Mesendoderm (in vitro differentiated cells): Measurements from ENCODE around the gene KDM4B.

Experiments
- DNase-seq: peaks from one replicate; pipeline ENCODE4 v3.0.0; 2013
- H2AK5ac ChIP-seq: 2 replicates; pipeline ENCODE4 v1.6.1; 2013; ENCODE audit warnings: low read length, inconsistent platforms
- H2BK120ac ChIP-seq: 2 replicates; pipeline ENCODE4 v1.6.1; 2013; ENCODE audit warnings: low read depth, mild to moderate bottlenecking, low read length, moderate library complexity, mixed read lengths
- H2BK15ac ChIP-seq: replicated peaks from 2 replicates; pipeline ENCODE4 v1.6.1; 2013; ENCODE audit warnings: low read depth, mild to moderate bottlenecking, moderate library complexity
- H2BK5ac ChIP-seq: 2 replicates; pipeline ENCODE4 v1.6.1; 2013; ENCODE audit warnings: low read length, inconsistent platforms
- H3K18ac ChIP-seq: 2 replicates; pipeline ENCODE4 v1.6.1; 2013; ENCODE audit warnings: mild to moderate bottlenecking, low read length, mixed read lengths
- H3K23ac ChIP-seq: one replicate; pipeline ENCODE4 v1.6.1; 2013; ENCODE audit warnings: low read length
- H3K27ac ChIP-seq: 2 replicates; pipeline ENCODE4 v1.5.1; 2013; ENCODE audit warnings: low read depth, mild to moderate bottlenecking, inconsistent platforms, low read length, moderate library complexity
- H3K27me3 ChIP-seq: 2 replicates; pipeline ENCODE4 v1.6.1; 2013; ENCODE audit warnings: low read length, control low read depth, mild to moderate bottlenecking, inconsistent platforms; ENCODE audit not compliant: insufficient read depth, poor library complexity
- H3K36me3 ChIP-seq: 2 replicates; pipeline ENCODE4 v1.6.1; 2013; ENCODE audit warnings: low read length, inconsistent platforms; ENCODE audit not compliant: control insufficient read depth, insufficient read depth
- H3K4ac ChIP-seq: one replicate; pipeline ENCODE4 v1.6.1; 2013; ENCODE audit warnings: low read depth, mild to moderate bottlenecking, low read length, moderate library complexity
- H3K4me1 ChIP-seq: 2 replicates; pipeline ENCODE4 v1.6.1; 2013; ENCODE audit warnings: low read depth, low read length, inconsistent platforms; ENCODE audit not compliant: control insufficient read depth
- H3K4me2 ChIP-seq: 2 replicates; pipeline ENCODE4 v1.6.1; 2013; ENCODE audit warnings: low read length
- H3K4me3 ChIP-seq: 2 replicates; pipeline ENCODE4 v1.5.1; 2013; ENCODE audit warnings: mild to moderate bottlenecking, low read length
- H3K56ac ChIP-seq: one replicate; pipeline ENCODE4 v1.6.1; 2013; ENCODE audit warnings: low read length
- H3K79me1 ChIP-seq: 2 replicates; pipeline ENCODE4 v1.6.1; 2013; ENCODE audit warnings: low read length, inconsistent platforms
- H3K79me2 ChIP-seq: 2 replicates; pipeline ENCODE4 v1.6.1; 2013; ENCODE audit warnings: mild to moderate bottlenecking, low read length; ENCODE audit not compliant: control insufficient read depth, insufficient read depth
- H3K9ac ChIP-seq: 2 replicates; pipeline ENCODE4 v1.6.1; 2013; ENCODE audit warnings: low read length, inconsistent platforms
- H4K5ac ChIP-seq: one replicate; pipeline ENCODE4 v1.6.1; 2013; ENCODE audit warnings: low read length
- H4K8ac ChIP-seq: one replicate; pipeline ENCODE4 v1.6.1; 2013; ENCODE audit warnings: low read depth, mild to moderate bottlenecking, control low read depth, low read length, moderate library complexity
- WGBS: extraction: QIAGEN DNeasy Blood & Tissue Kit; methylation state at CpG from one replicate; pipeline ENCODE4 v1.1.7; 2013; ENCODE audit warnings: low lambda C conversion rate, missing lambda C conversion rate; ENCODE audit not compliant: insufficient coverage; ENCODE audit errors: extremely low coverage; 5-methylcytosine and 5-hydroxymethylcytosine counted together

KDM4B gene

GRCh38 chr19:4977299-4978174 lies 8.6 kb downstream of the KDM4B start:
- Histone ChIP-seq H3K23ac (no peak overlapping the region), H3K18ac (no peak overlapping the region), H3K4ac (no peak overlapping the region), H3K4me1 (no peaks in the 10 kb centered on the region), H4K8ac (no peak overlapping the region), H3K79me1 (peaks cover 21% of the 10 kb centered on the region), H2BK120ac (no peak overlapping the region), H3K27ac (no peak overlapping the region), H3K36me3 (no peaks in the 10 kb centered on the region), H3K4me2 (no peak overlapping the region), H2BK15ac (no peak overlapping the region), H3K27me3 (no peaks in the 10 kb centered on the region), H4K5ac (no peak overlapping the region), H2BK5ac (no peak overlapping the region), H3K4me3 (no peak overlapping the region), H3K56ac (peak overlapping the region; percentile 34), H2AK5ac (no peak overlapping the region), H3K79me2 (peaks cover 10% of the 10 kb centered on the region), H3K9ac (no peak overlapping the region)
- DNase-seq: peak; percentile 65
- WGBS: no CpG with 5 or more reads among the region's 36 CpGs

GRCh38 chr19:4979211-4979807 lies 10.4 kb downstream of the KDM4B start:
- H4K8ac ChIP-seq: no peak overlapping the region
- no peak overlapping the region for H2AK5ac ChIP-seq
- no peak overlapping the region for H4K5ac ChIP-seq
- H3K27me3 ChIP-seq: no peaks in the 10 kb centered on the region
- no peaks in the 10 kb centered on the region for H3K4me1 ChIP-seq
- WGBS: no CpG with 5 or more reads among the region's 8 CpGs
- H3K27ac ChIP-seq: no peak overlapping the region
- no peak overlapping the region for H3K4ac ChIP-seq
- H3K79me1 ChIP-seq: peaks cover 17% of the 10 kb centered on the region
- H3K9ac ChIP-seq: no peak overlapping the region
- peaks cover 6% of the 10 kb centered on the region for H3K79me2 ChIP-seq
- no peak overlapping the region for H3K4me3 ChIP-seq
- H3K56ac ChIP-seq: no peak overlapping the region
- no peak for DNase-seq
- H2BK15ac ChIP-seq: no peak overlapping the region
- H3K18ac ChIP-seq: no peak overlapping the region
- no peak overlapping the region for H3K23ac ChIP-seq
- no peak overlapping the region for H2BK120ac ChIP-seq
- H3K4me2 ChIP-seq: no peak overlapping the region
- H2BK5ac ChIP-seq: no peak overlapping the region
- no peaks in the 10 kb centered on the region for H3K36me3 ChIP-seq

- H3K18ac ChIP-seq: no peak overlapping the region
- H3K9ac ChIP-seq: no peak overlapping the region
- no peak overlapping the region for H3K27ac ChIP-seq
- H3K4me2 ChIP-seq: no peak overlapping the region
- no peak overlapping the region for H3K23ac ChIP-seq
- peaks cover 17% of the 10 kb centered on the region for H3K79me1 ChIP-seq
- no peaks in the 10 kb centered on the region for H3K4me1 ChIP-seq
- no peak overlapping the region for H2BK5ac ChIP-seq
- no peak overlapping the region for H2BK120ac ChIP-seq
- peaks cover 9% of the 10 kb centered on the region for H3K79me2 ChIP-seq
- no peak overlapping the region for H2BK15ac ChIP-seq
- no peak overlapping the region for H3K4ac ChIP-seq
- no peak overlapping the region for H2AK5ac ChIP-seq
- no CpG with 5 or more reads among the region's 3 CpGs for WGBS
- H4K5ac ChIP-seq: no peak overlapping the region
- H3K4me3 ChIP-seq: no peak overlapping the region
- no peaks in the 10 kb centered on the region for H3K27me3 ChIP-seq
- no peak overlapping the region for H4K8ac ChIP-seq
- H3K36me3 ChIP-seq: no peaks in the 10 kb centered on the region
- H3K56ac ChIP-seq: no peak overlapping the region
- no peak for DNase-seq
These were observed 11.2 kb downstream of the KDM4B start for GRCh38 chr19:4980067-4980466.

GRCh38 chr19:4980838-4981680 lies 12.1 kb downstream of the KDM4B start:
- Histone ChIP-seq H3K36me3 (no peaks in the 10 kb centered on the region), H4K5ac (no peak overlapping the region), H2BK5ac (no peak overlapping the region), H3K23ac (no peak overlapping the region), H3K9ac (no peak overlapping the region), H2BK15ac (no peak overlapping the region), H3K4ac (no peak overlapping the region), H2AK5ac (no peak overlapping the region), H2BK120ac (no peak overlapping the region), H3K79me2 (peaks cover 9% of the 10 kb centered on the region), H3K79me1 (peaks cover 17% of the 10 kb centered on the region), H3K18ac (no peak overlapping the region), H3K4me3 (no peak overlapping the region), H3K27ac (no peak overlapping the region), H3K56ac (no peak overlapping the region), H4K8ac (no peak overlapping the region), H3K4me1 (no peaks in the 10 kb centered on the region), H3K27me3 (no peaks in the 10 kb centered on the region), H3K4me2 (no peak overlapping the region)
- no CpG with 5 or more reads among the region's 27 CpGs for WGBS
- DNase-seq: peak; percentile 43

GRCh38 chr19:4981681-4981958 lies 12.7 kb downstream of the KDM4B start:
- no peaks in the 10 kb centered on the region for H3K27me3 ChIP-seq
- no peak overlapping the region for H2BK5ac ChIP-seq
- no peak overlapping the region for H3K4me2 ChIP-seq
- no peak overlapping the region for H3K4ac ChIP-seq
- H3K27ac ChIP-seq: no peak overlapping the region
- H3K23ac ChIP-seq: no peak overlapping the region
- no peak overlapping the region for H2BK15ac ChIP-seq
- H2AK5ac ChIP-seq: no peak overlapping the region
- H3K9ac ChIP-seq: no peak overlapping the region
- H2BK120ac ChIP-seq: no peak overlapping the region
- H3K79me2 ChIP-seq: peaks cover 8% of the 10 kb centered on the region
- no CpG with 5 or more reads among the region's 3 CpGs for WGBS
- no peak overlapping the region for H3K4me3 ChIP-seq
- H4K5ac ChIP-seq: no peak overlapping the region
- H3K4me1 ChIP-seq: no peaks in the 10 kb centered on the region
- H4K8ac ChIP-seq: no peak overlapping the region
- H3K18ac ChIP-seq: no peak overlapping the region
- no peaks in the 10 kb centered on the region for H3K36me3 ChIP-seq
- DNase-seq: no peak
- H3K79me1 ChIP-seq: peaks cover 18% of the 10 kb centered on the region
- no peak overlapping the region for H3K56ac ChIP-seq
